ENCODE measurements around the gene TMC4. TPM values are rescaled to one million over a fixed set of nuclear protein-coding genes. Genes with fewer than 3 reads are reported as not detected.
A peak's percentile ranks its signal among the peaks of the same experiment; 100 is the strongest.

Gene TMC4
- total and polyA plus RNA-seq, 7 donors: 0.66 to 55.4 (median 13.9) TPM; not detected in 2

- Histone ChIP-seq H3K4me3 (no peak overlapping the region), H3K36me3 (peaks cover 31 to 68% (median 45%) of the 10 kb centered on the region in 4 donors), H3K4me1 (peaks cover 0 to 85% (median 71%) of the 10 kb centered on the region in 4 donors), H3K9me3 (no peaks in the 10 kb centered on the region), H3K27me3 (no peaks in the 10 kb centered on the region), H3K27ac (peak overlapping the region in 3 of 4 donors; percentile 39 to 66 (median 61))
- 80 to 82% methylated on average over 13 of the region's 13 CpGs for WGBS, 2 donors
- no peak for DNase-seq
- TF ChIP-seq POLR2A (IDR thresholded peaks at IDR 0.05) (no peak), POLR2AphosphoS5 (IDR thresholded peaks at IDR 0.05) (no peak)
- intact Hi-C loops (cut with DNase I): loop anchor here (10.0 kb wide), 1 partner anchor 258 kb away; the partner anchor contains the start of gene LENG9
These were observed 33.8 kb upstream of the TMC4 start for GRCh38 chr19:54206831-54207177.

DNA sequence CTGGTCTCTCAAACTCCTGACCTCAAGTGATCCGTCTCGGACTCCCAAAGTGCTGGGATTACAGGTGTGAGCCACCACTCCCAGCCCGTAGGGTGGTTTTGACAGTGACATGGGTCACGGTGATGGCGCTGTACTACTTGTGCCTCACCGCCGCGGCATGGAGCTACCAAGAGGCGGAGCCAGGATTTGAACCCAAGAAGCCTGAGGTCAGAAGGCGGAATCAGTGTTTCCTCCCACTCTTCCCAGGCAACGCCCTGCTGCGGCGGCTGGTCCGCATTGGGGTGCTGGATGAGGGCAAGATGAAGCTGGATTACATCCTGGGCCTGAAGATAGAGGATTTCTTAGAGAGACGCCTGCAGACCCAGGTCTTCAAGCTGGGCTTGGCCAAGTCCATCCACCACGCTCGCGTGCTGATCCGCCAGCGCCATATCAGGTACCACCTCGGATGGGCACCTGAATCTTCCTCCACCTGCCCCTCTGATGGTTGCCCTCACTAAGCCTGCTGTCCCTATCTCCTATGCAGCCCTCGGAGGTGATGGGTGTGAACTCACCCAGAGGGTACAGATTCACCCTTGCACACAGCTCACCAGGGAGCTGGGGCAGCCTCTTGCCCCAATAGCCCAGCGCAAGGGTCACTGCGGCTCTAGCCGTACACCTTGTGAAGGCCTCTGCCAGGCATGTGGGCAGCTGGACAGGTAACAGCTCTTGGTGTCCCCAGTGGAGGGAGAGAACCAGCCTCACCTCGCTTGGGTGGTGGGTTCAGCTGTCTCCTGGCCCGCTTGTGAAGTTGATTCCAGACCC, 33.3 kb upstream of the TMC4 start:
- intact Hi-C loops (cut with DNase I): loop anchor here (10.0 kb wide), 1 partner anchor 259 kb away; the partner anchor contains the start of gene LENG9
- WGBS, 2 donors: 86 to 91% methylated on average over 27 of the region's 27 CpGs
- Histone ChIP-seq H3K27ac (peak overlapping the region in 3 of 4 donors; percentile 39 to 66 (median 61)), H3K36me3 (peaks cover 31 to 72% (median 45%) of the 10 kb centered on the region in 4 donors), H3K4me3 (no peak overlapping the region), H3K4me1 (peaks cover 0 to 91% (median 77%) of the 10 kb centered on the region in 4 donors), H3K27me3 (no peaks in the 10 kb centered on the region), H3K9me3 (no peaks in the 10 kb centered on the region)
- DNase-seq: no peak
- TF ChIP-seq EP300 (IDR thresholded peaks at IDR 0.05) (no peak), POLR2A (IDR thresholded peaks at IDR 0.05) (no peak), POLR2AphosphoS5 (IDR thresholded peaks at IDR 0.05) (no peak)
- TF ChIP-seq, protein P1, sequence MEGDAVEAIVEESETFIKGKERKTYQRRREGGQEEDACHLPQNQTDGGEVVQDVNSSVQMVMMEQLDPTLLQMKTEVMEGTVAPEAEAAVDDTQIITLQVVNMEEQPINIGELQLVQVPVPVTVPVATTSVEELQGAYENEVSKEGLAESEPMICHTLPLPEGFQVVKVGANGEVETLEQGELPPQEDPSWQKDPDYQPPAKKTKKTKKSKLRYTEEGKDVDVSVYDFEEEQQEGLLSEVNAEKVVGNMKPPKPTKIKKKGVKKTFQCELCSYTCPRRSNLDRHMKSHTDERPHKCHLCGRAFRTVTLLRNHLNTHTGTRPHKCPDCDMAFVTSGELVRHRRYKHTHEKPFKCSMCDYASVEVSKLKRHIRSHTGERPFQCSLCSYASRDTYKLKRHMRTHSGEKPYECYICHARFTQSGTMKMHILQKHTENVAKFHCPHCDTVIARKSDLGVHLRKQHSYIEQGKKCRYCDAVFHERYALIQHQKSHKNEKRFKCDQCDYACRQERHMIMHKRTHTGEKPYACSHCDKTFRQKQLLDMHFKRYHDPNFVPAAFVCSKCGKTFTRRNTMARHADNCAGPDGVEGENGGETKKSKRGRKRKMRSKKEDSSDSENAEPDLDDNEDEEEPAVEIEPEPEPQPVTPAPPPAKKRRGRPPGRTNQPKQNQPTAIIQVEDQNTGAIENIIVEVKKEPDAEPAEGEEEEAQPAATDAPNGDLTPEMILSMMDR (IDR thresholded peaks at IDR 0.05): no peak

DNA sequence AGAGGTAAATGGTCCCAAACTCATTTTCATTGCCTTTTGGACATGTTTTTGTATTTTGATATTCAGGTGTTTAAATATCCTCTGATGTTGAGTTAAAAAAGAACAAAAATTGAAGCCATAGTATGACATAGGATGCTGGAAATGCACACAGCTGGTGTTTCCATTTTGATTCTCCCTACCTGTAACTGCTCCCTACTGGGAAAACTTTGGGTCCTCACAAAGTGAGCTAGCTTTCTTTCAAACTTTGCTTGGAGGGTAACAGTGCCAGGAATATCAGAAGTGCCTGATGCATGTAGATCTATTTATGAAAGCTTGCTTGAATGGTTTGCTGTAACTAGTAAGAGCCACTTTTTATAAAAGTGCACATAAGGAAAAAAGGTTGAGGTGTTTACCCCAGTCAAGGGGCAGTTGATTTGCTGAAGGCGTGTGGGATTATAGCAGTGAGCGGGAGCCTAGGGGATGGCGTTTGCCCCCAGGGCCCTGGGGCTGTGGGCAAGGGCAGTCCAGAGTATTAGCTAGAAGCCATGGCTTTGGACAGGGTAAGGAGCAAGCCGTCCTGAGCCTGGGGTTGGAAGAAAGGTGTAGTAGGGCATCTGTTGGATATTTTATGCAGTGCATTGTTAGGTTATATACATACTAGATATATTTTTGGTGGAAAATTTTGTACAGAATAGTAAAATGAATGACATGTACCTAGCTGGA, 32.0 kb upstream of the TMC4 start:
- H3K4me3 ChIP-seq: no peak overlapping the region
- H3K36me3 ChIP-seq: peaks cover 31 to 72% (median 45%) of the 10 kb centered on the region in 4 donors
- DNase-seq: no peak
- no peaks in the 10 kb centered on the region for H3K27me3 ChIP-seq
- H3K4me1 ChIP-seq: peaks cover 0 to 92% (median 74%) of the 10 kb centered on the region in 4 donors
- 80 to 83% methylated on average over 4 of the region's 4 CpGs for WGBS, 2 donors
- TF ChIP-seq, protein P1 (IDR thresholded peaks at IDR 0.05): no peak
- TF ChIP-seq EP300 (IDR thresholded peaks at IDR 0.05): no peak
- no peak for TF ChIP-seq POLR2AphosphoS5 (IDR thresholded peaks at IDR 0.05)
- TF ChIP-seq POLR2A (IDR thresholded peaks at IDR 0.05): no peak
- intact Hi-C loops (cut with DNase I): loop anchor here (5.0 to 10.0 kb wide), 2 partner anchors 43 to 260 kb away; partner anchors contain the start of gene LENG9
- H3K9me3 ChIP-seq: no peaks in the 10 kb centered on the region
- no peak overlapping the region for H3K27ac ChIP-seq

GRCh38 chr19:54203151-54203611, 30.2 kb upstream of the TMC4 start:
- no peaks in the 10 kb centered on the region for H3K27me3 ChIP-seq
- whole genome bisulfite sequencing, 2 donors: 15 to 52% methylated on average over 9 of the region's 9 CpGs
- peaks cover 31 to 68% (median 45%) of the 10 kb centered on the region in 4 donors for H3K36me3 ChIP-seq
- TF ChIP-seq, protein P1 (IDR thresholded peaks at IDR 0.05): no peak
- TF ChIP-seq EP300 (IDR thresholded peaks at IDR 0.05) (no peak), POLR2AphosphoS5 (IDR thresholded peaks at IDR 0.05) (no peak), POLR2A (IDR thresholded peaks at IDR 0.05) (no peak)
- H3K4me3 ChIP-seq: peak overlapping the region in 1 of 4 donors; percentile 8
- peaks cover 0 to 75% (median 59%) of the 10 kb centered on the region in 4 donors for H3K4me1 ChIP-seq
- H3K27ac ChIP-seq: no peak overlapping the region
- intact Hi-C loops (cut with DNase I): loop anchor here (5.0 to 10.0 kb wide), 2 partner anchors 41 to 262 kb away; partner anchors contain the start of gene LENG9
- DNase-seq: no peak
- H3K9me3 ChIP-seq: no peaks in the 10 kb centered on the region

Data from sigmoid colon (tissue), 7 donors.